UCSD-AML1 (cell line): Measurements from ENCODE around the gene AGPAT1.

Experiments
- DNase-seq: peaks from one replicate; lab custom pipeline; 2025; ENCODE audit not compliant: unreplicated experiment; lab: John Stamatoyannopoulos, UW

The AGPAT1 gene

DNA sequence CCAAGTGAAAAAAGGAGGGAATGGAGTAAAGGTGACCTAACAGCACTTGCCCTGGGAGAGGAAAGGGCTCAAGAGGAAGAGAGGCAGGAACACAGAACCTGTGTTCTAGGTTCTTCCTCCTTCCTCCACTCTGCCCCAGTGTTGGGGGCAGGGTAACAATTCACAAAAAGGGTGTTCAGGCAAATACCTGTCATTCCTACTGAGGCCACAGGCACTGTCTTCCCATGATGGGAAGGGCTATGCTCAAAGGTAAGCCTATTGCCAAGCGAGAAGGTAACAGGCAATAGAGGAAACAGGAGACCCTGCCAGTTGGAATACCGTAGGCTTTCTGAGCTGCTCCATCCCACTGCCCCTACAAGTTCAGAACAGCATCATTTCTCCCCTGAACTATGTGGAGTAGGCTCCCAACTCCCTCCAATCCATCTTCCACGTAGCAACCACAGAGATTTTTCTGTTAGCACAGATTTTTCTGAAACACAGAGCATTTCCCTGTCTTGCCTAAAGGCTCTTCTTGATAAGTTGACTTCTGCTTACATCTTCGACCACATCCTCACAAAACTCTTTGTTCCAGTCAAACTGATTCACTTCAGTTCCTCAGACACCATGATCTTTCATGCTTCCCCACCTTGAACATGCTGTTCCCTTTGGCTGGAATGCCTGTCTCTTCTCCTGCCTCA is 2.7 kb downstream of the AGPAT1 start:
- no peak for DNase-seq

DNA sequence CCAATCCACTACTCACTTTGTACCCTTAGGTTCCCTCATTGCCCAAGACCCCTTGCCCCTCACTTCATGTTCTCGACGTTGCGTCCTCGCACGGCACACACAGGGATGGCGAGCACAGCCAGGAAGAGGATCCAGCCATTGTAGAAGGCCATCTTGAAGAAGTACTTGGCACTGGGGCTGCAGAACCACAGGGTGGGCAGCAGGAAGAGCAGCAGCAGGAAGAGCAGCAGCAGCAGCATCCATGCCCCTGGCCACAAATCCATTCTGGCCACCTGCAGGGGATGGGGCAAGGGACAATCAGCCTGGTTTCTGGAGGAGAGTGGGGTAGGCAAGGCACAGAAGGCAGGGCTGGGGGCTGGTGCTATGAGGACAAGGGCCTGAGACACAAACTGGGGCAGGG is 4.7 kb downstream of the AGPAT1 start:
- no peak for DNase-seq

DNA sequence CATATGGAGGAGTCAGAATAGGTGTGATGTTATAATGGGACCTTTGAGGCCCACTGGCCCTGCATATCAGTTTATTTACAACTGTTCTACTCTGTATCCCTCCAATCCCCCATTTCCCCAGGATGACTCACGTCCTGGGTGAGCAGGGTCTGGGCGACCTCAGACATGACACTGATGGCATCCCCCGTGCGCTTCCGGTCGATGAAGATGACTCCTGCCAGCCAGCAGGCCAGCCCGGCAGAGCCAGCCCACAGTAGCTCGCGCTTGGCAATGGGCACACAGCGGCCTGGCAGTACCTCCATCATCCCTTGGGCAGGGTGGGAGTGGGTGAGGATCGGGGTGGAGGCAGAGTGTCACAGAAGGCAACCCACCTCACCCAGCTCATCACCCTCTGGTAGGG is 5.6 kb downstream of the AGPAT1 start:
- DNase-seq = no peak

DNA sequence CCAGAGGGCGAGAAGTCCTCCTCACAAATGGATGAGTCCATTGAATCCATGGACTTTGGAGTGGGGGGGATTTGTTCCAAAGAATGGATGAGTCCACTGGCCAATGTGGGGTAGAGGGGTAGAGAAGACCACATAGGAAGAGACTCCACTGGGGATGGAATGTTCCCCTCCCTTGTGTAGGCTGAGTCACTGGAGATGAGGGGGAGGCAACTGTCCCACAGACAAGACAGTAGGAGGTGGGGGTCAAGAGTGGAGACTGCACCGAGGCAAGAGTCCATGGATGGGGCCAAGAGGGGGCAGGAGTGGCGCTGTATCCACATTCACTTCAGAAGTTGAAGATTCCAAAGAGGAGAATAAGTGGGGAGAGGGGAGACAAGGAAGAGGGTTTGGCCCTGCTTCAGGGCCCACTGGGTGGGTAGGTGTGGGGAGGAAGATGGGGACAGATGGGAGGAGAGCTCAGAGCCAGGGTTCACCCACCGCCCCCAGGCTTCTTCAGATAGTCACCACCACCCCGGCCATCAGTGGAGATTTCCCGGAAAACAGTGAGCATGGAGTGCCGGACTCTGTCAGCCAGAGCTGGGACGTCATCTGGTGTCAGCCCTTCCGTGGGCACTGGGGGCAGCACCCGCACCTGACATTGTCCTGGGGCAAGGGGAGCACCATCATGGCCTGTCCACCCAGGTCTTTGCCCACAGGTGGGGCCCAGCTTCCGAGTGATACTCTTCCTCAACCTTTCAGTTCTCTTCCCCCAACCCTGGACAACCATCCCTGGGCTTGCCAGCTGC is 6.9 kb downstream of the AGPAT1 start:
- no peak for DNase-seq

DNA sequence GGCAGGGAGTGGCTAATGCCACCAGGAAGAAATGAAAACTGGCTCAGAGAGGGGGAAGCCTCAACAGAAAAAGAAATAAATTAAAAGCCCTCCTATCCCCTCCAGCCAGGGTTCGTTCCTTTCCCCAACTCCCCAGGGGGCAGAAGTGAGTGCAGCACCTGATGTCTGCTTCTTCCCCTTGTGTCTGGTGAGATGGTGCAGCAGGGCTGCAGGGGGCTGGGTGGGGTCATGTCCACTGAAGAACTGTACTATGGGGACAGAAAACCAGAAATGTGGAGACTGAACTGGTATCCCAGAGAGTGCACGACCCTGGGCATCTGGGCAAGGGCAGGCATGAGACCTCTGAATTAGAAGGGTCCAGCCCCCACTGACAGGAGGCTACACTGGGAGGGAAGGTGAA is 7.5 kb downstream of the AGPAT1 start:
- DNase-seq = no peak

DNA sequence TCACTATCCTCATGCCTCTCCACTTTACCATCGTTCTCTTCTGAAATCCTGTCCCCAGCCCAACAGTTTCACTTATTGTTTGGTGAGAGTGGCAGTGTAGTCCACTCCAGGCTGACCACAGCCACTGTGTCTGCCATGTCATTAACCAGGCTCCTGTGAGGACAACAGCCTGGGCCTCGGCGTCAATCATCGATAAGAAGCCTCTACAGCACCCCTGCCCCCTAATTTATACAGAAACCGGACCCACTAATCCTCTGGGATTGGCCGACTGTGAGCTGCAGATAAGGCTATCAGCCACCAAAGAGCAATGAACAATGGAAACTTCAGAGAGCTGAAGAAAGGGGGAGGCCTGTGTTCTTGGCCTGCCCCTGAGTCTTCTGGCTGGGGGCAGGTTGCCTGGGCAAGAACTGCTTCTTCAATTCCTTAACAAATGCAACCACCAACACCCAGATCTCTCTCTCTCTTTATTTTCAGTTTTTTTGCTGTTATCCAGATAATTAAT is 8.1 kb downstream of the AGPAT1 start:
- DNase-seq = no peak

DNA sequence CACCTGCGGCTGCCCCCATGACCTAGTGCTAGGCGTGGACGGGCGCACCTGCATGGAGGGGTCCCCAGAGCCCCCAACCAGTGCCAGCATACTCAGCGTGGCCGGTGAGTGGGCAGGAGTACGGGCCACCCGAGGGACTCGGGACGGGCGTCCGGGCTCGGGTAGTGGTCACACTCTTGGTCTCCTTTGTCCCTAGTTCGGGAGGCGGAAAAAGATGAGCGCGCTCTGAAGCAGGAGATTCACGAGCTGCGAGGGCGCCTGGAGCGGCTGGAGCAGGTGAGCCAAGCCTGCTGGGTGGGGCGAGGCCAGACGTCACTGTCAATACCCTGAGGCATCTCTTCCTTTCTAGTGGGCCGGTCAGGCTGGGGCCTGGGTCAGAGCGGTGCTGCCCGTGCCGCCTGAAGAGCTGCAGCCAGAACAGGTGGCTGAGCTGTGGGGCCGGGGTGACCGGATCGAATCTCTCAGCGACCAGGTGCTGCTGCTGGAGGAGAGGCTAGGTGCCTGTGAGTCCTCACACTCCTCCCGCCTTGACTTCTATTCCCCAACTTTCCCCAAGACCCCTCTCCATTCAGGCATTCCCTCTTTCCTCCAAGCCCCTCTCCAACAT is 8.6 kb downstream of the AGPAT1 start:
- DNase-seq = no peak

DNA sequence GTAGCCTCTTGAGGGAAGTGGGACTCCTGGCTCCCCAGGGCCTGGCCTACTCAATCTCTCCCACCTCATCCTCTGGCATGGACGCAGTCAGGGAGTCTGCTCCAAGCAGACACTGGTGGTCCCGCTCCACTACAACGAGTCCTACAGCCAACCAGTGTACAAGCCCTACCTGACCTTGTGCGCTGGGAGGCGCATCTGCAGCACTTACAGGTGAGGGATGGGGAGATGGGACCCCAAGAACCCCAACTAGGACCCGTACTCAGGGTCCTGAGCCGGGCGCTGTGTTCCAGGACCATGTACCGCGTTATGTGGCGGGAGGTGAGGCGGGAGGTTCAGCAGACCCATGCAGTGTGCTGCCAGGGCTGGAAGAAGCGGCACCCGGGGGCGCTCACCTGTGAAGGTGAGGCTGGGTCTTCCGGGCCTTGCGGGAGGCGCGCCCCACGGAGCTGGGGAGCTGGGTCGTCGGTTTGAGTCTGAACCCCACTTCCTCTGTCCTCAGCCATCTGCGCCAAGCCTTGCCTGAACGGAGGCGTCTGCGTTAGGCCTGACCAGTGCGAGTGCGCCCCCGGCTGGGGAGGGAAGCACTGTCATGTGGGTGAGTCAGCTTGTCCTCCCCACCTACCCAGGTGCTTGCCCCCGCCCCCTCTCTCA is 9.3 kb downstream of the AGPAT1 start:
- DNase-seq = no peak

DNA sequence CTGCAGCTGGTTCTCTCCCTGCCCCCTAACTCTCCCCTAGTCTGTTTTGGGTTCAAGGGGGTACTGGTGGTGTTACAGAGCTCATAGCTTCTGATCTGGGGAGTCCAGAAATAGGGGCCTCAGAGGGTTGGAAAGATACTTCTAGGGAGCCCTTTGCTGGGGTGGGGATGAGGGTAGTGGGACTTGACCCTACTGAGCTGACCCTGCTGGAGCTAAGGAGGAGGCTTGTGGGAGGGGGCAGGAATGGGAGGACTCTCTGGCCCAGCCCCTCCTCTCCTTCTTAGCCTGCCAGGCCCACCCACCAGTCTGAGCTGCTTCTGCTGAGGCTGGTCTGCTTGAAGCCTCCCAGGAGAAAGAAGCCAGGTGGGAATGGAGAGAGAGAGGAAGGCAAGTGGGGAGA is 11.6 kb downstream of the AGPAT1 start, which contains the start of gene EGFL8:
EGFL8 (plus strand) TSS at position 301 of the 400 bp plus-strand sequence. CDS start 1,571 bp downstream, outside the sequence.
- no peak for DNase-seq

DNA sequence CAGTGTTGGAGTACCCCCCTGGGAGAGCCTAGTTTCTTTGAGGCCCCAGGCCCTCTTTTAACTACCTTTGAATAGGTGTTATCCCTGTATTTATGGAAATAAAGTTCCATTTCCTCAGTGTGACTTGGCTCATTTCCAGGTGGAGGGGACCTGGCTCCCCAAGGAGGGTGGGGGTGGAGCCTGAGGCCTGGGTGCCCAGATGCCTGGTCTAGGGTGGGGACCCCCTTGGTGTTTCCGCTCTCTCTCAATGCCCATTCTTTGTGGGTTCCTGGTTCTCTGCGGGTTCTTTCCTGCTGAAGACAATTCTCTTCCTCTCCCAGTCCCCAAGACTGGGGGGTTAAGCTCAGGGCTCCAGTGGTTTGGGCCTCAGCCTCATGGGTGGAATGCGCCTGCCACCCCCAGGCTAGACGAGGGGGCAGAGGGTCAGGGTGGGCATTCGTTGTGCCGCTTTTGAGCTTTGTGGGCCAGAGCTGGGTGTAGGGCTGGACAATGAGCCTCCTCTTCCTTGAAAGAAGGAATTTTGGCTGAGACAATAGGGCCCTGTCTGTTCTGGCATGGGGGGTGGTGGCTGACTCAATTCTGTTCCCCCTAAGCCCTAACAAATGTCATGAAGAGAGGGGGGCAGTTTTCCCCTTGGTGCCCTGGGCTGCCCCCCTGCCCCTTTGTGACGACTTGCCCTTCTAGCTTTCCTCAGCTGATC is 12.2 kb downstream of the AGPAT1 start:
- no peak for DNase-seq

DNA sequence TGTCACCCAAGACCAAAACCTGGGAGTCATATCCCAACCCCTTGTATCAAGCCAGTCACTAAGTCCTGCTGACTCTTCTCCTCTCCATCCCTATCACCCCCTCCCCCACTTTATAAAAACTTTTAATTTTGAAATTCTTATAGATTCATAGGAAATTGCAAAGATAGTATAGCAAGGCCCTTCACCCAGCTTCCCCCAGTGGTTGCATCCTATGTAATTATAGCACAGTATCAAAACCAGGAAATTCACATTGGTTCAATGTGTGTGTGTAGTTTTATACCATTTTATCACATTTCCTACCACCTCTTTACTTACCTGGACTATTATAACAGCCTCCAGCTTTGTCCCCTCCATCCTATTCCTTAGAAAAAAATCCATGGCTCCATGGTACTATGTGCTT is 17.8 kb downstream of the AGPAT1 start:
- DNase-seq = no peak

DNA sequence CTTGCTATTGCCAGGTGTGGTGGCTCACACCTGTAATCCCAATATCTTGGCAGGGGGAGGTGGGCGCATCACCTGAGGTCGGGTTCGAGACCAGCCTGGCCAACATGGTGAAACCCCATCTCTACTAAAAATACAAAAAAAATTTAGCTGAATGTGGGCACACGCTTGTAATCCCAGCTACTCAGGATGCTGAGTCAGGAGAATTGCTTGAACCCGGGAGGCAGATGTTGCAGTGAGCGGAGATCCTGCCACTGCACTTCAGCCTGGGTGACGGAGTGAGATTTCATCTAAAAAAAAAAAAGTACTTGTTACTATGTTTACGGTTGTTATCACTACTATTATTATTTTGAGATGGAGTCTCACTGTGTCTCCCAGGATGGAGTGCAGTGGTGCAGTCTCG is 19.0 kb downstream of the AGPAT1 start:
- DNase-seq = no peak

DNA sequence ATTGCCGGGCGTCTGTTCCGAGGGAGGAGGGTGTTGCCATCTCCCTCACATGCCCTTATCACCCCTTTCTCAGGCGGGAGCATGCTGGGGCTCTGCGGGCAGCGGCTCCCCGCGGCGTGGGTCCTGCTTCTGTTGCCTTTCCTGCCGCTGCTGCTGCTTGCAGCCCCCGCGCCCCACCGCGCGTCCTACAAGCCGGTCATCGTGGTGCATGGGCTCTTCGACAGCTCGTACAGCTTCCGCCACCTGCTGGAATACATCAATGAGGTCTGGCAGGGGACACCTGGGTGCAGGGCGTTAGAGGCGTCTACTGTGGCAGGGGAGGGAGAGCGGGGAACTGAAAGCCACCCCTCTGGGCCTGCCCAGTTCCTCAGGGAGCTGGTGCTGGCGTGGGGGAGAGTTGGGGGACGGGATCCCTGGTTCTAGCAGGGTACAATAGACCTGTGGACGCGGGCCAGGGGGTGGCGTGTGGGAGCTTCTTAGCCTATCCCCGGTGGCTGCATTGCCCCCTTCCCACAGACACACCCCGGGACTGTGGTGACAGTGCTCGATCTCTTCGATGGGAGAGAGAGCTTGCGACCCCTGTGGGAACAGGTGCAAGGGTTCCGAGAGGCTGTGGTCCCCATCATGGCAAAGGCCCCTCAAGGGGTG is 21.2 kb downstream of the AGPAT1 start:
- peak; percentile 70 for DNase-seq

DNA sequence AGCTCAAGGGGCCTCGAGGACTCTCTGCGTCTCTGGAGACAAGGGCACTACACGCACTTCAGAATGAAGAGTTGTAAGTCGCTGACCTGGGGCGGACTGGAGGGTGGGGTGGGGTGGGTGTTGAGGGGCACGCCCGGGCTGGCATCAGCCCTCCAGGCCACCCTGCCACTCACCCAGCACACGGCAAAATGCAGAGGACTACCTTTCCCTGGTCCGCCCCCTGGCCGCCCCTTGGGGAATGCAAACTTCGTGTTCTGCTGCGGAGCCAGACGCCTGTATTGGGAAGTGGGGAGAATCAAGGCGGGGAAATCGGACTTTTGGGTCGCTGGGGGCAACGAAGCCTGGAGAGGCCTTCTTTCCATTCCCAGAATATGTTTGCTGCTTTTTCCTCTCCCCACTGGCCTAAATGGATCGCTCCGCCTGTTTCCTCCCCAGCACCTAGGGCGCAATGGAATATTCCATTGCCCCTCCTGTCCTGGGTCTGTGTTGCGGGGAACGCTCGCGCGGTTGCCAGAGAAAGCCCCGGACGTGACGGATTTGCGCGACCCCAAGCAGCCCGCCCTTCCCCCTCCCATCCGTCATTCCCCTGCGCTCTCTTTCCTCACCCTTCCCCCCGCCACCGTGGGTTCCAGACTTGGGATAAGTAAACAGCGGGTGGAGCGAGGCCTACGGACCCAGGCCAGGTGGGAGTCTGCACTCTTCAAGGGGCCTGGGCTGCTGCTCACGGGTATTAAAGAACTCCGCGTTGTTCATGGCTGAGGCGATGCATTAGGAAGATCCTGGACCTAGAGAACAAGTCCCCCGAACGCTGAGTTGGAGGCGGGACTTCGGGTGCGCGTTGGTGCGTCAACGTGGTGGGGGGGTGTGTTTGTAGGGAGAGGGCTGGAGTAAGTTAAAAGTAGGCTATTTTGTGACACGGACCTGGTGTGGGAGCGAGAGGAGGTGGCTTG is 22.0 kb downstream of the AGPAT1 start, which contains the start of gene PPT2:
PPT2 (plus strand) TSS at position 578 of the 950 bp plus-strand sequence. CDS start 454 bp downstream, outside the sequence.
- peak; percentile 89 for DNase-seq

DNA sequence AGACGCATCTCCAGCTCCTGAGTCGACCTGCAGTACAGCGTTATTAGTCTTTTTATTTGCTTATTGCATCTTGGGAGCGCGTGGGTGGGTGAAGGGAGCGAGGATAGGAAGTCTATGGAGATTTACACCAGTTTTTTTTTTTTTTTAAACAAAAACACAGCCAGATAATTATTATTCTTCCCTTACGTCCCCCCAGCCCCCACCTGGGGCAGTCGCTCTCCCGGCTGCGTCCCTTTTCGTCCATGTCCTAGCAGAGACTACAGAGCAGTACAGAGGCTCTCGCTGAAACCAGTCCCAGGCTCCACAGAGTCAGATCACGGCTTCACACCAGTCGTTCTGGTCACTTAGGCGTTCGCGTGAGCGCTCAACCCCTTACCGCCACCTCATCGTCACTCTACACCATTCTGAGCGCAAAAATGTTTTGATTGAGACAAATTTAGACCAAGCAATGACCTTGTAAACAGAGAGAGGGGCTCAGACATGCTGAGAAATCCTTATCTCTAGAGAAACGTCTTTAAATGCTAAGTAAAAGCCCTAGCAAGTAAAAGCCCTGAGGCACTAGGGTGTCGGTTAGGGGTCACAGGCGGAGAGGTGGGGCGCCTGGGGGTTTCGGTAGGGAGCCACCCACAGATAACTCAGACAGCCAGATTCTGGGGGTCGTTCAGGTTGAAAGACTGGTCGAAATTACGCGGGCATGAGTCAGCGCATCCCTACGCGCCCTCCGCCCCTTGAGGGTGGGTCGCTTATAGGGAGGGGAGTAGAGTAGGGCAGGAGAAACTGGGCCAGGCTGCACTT is 22.9 kb downstream of the AGPAT1 start:
- DNase-seq = no peak

DNA sequence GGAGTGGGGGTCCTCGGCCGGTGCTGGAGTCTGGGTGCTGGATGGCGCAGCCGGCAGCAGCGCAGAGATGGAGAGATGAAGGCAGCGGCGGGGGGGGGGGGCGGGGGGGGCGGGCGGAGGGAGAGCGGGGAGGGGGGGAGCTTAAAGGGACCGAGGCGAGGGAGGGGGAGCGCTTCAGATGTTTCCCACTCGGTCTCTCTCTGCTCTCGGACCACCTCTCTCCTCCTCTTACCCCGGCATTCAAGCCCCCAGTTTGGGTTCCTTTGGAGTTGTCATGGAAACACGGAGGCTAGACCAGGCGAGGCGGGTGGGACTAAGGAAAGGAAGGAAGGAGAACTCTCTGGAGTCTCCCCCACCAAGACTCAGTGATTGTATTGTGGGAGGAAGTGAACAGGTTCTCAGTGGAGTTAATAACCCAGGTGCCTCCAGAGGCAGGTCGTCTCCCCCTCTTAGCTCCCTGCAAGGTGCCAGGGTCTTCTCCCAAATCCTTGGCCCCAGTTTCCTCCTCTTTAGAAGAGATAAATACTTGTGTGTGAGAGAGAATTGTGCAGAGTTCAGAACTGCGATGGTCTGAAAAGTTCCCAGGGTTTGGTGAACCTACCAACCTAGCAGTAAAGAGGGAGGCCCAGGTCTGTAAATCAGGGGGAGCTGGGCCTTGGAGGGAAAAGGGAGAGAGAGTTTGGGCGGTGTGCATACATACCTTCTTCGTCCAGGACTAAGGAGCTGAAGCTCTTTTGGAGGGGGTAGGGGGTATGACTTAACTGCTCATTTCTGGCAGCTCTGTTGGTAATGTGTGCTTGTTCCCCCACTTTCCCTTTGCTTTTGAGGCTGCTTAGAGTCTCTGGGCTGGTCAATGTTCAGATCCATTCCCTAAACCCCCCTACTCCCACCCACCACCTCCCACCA is 23.8 kb downstream of the AGPAT1 start, which contains the start of gene PRRT1:
PRRT1 (minus strand) TSS at position 77 of the 906 bp plus-strand sequence. CDS start 112 bp downstream, outside the sequence.
- no peak for DNase-seq
